AG09319 (cell line): ENCODE measurements around the gene IL18BP.

Source experiments
- DNase-seq: peaks from one replicate; pipeline ENCODE4 v3.0.0-alpha.2; 2010; ENCODE audit warnings: low read depth; ENCODE audit errors: extremely low read depth
- TF ChIP-seq, protein P1 (sequence below): IDR thresholded peaks from 2 replicates; pipeline ENCODE4 v1.5.1; 2011; ENCODE audit warnings: low read depth, mild to moderate bottlenecking, inconsistent platforms, low read length, moderate library complexity

The IL18BP gene

DNA sequence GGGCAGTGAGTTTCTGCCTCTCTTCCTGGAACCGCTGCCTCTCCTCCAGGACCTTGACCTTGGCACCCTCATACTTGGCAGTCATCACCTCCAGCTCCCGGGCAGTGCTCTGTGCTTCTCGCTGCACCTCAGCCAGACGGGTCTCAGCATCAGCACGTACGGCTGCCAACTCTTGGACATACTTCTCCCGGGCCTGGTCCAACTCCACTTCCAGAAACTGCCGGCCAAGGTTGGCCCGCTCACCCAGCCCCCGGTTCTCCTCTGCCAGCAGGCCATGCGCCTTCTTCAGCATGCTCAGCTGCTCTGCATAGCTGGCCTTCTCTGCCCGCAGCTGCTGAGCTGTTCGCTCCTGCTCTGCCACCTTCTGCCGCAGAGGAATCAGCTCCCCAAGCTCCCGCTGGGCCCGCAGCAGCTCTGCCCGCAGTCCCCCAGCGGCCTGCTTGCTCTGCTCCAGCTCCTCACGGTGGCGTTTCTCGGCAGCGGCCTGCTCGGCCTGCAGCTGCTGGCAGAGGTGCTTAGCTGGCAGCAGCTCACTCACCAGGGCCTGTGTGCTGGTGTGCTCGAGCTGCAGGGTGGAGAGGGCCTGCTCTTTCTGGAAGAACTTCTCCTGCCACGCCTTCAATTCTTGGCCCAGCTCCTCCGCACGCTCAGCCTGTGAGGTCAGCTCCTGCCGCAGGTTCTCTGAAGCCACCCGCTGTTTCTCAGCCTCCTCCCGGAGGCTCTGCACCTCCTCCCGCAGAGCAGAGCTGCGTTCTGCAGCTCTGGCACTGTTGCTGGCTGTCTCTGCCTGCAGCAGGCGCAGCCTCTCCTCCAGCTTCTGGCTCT is 14.4 kb downstream of the IL18BP start:
- DNase-seq: peak; percentile 83
- TF ChIP-seq, protein P1, sequence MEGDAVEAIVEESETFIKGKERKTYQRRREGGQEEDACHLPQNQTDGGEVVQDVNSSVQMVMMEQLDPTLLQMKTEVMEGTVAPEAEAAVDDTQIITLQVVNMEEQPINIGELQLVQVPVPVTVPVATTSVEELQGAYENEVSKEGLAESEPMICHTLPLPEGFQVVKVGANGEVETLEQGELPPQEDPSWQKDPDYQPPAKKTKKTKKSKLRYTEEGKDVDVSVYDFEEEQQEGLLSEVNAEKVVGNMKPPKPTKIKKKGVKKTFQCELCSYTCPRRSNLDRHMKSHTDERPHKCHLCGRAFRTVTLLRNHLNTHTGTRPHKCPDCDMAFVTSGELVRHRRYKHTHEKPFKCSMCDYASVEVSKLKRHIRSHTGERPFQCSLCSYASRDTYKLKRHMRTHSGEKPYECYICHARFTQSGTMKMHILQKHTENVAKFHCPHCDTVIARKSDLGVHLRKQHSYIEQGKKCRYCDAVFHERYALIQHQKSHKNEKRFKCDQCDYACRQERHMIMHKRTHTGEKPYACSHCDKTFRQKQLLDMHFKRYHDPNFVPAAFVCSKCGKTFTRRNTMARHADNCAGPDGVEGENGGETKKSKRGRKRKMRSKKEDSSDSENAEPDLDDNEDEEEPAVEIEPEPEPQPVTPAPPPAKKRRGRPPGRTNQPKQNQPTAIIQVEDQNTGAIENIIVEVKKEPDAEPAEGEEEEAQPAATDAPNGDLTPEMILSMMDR: peak; percentile 27

DNA sequence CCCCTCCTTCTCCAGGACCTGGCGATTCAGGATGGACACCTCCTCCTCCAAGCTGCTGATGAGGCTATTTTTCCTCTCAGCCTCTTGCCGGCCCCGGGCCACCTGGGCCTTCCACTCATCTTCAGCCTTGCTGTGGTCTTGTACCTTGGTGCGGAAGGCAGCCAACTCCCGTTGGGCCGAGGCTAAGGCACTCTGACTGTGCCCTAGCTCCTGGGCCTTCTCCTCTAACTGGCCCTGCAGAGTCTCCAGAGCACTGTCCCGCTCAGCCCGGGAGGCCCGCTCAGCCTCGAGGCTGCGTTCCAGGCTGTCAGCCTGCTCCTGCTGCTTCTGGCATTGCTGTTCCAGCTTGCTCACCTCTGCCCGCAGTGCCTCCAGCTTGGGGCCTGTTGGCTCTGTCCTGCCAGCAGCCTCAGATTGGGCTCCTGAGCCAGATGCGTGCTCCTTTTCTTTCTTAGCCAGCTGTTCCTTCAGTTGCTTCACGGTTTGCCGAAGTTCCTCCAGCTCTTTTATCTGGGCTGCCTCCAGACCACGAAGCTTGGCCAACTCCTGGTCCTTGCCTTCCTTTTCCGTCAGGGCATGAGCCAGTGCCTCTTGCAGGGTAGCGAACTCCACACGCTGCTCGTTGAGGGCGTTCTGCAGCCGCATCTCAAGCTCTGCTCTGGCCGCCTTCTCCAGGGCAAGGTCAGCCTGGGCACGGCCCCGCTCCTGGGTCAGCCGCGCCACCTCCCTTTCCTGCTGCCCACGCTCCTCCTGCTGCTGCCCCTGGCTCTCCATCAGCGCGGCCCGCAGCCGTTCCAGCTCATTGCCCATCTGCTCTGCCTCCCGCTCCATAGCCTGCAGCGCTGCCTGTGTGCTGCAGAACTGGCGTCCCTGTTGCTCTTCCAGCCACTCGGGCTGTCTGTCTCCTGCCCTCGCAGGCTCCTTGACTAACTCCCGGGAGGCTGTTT is 15.3 kb downstream of the IL18BP start:
- no peak for DNase-seq
- TF ChIP-seq, protein P1: no peak

DNA sequence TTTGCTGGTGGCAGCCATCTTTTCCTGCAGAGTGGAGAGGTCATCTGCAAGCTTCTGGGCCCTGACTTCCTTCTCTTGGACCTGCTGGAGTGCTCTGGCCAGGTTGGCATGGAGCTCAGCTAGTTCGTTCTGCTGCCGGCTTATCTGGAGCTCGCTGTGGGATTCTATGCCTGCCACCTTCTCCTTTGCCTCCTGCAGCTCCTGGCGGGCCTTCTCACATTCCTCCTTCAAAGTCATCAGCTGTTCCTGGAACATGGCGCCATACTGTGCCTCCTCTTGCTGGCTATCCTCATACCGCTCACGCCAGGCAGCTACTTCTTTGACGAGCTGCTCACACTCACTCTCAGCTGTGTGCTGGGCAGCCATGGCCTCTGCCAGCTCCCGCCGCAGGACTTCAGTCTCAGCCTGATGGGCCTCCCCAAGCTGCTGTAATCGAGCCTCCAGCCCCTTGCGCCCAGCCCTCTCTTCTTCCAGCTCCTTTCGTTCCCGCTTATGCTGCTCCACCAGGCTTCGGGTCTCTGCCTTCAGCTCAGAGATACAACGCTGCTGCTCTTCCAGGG is 16.1 kb downstream of the IL18BP start:
- no peak for DNase-seq
- TF ChIP-seq, protein P1: no peak

DNA sequence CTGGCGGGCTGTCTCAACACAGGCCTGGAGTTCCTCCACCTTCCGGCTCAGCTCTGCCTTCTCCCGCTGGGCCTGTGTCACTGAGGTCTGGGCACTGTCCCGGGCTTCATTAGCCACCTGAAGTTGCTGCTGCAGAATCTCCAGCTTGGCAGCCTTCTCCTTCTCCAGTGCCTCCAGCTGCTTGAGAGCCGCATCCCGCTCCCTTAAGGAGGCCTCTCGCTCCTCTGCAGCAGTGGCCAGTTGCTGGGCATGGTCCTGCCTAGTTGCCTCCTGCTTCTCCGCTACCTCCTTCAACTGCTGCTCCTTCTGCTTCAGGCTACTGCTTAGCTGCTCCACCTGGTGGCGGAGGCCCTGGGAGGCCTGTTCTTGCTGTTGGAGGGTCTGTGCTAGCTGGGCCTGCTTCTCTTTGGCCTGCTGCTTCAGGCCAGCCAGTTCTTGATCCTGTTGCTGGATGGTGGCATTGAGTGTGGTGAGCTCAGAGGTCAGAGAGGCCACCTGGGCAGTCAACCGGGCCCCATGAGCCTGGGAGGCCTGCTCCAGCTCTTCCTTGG is 16.9 kb downstream of the IL18BP start:
- DNase-seq: no peak
- TF ChIP-seq, protein P1: peak; percentile 46

DNA sequence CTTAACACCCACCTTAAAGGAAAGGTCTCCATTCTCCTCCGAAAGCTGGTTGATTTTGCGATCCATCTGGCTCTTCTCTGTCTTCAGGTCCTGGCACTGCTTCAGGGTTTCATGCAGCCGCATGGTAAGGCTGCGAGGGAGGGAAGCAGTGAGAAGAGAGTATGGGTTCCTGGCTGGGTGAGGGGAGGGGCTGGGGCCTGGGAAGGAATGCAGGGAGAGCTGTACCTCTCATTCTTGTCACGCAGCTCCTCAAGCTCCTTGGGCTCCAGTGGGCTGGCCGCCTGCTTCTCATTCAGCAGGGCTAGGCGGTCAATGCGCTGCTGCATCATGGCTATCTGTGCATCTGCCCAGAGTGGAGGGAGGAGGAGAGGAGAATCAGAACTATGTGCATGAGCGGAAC is 19.5 kb downstream of the IL18BP start:
- TF ChIP-seq, protein P1: no peak
- no peak for DNase-seq

DNA sequence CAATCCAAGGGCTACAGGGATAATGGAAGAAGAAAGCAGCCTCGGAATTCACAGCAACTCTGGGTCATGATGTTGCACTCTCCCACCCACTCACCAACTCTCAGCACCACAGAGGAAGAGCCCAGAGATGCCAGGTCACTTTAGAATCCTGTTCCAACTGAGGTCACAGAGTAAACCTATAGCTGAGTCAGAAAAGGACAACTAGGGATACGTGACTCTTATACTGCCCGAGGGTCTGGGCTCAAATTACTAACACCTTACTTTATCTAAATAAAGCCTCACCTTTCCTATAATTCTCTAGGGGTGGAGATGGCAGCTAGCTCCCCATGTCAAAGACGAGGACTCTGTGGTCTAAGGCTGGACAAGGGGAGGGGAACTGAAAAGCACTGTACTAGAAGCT is 24.6 kb downstream of the IL18BP start:
- TF ChIP-seq, protein P1: no peak
- no peak for DNase-seq
